Keratinocyte (primary cell): ENCODE measurements around the gene RFTN1. TPM values are rescaled to one million over a fixed set of nuclear protein-coding genes. Genes with fewer than 3 reads are reported as not detected.

ENCODE experiments used
- DNase-seq: peaks from one replicate; pipeline ENCODE4 v3.0.0-alpha.2; 2011; ENCODE audit warnings: low read depth, missing footprints, low spot score
- FAIRE-seq: peaks from 2 replicates; lab custom pipeline; 2011; peaks lifted over from hg19 to GRCh38; lab: Jason Lieb, UNC
- H2AFZ ChIP-seq: 2 replicates; pipeline ENCODE4 v1.6.0; 2012; ENCODE audit warnings: low read length, control low read depth, inconsistent platforms; ENCODE audit not compliant: control insufficient read depth
- H3K27ac ChIP-seq: 2 replicates; pipeline ENCODE4 v1.5.1; 2011; ENCODE audit warnings: low read length; ENCODE audit not compliant: control insufficient read depth, insufficient read depth
- H3K27me3 ChIP-seq: 3 replicates; pipeline ENCODE4 v1.6.0; 2011; ENCODE audit warnings: low read length; ENCODE audit not compliant: control insufficient read depth, insufficient read depth; ENCODE audit errors: extremely low read depth
- H3K36me3 ChIP-seq, 2 experiments: 2 replicates in 1 of 2; 3 replicates in 1 of 2; pipeline ENCODE4 v1.5.1; 2011; ENCODE audit warnings: low read length in 2 of 2, mild to moderate bottlenecking in 1 of 2; ENCODE audit not compliant: control insufficient read depth in 2 of 2, insufficient read depth in 2 of 2; ENCODE audit errors: extremely low read depth in 1 of 2
- H3K4me1 ChIP-seq: 3 replicates; pipeline ENCODE4 v1.5.1; 2011; ENCODE audit warnings: low read length; ENCODE audit not compliant: control insufficient read depth, insufficient read depth; ENCODE audit errors: extremely low read depth
- H3K4me2 ChIP-seq: 3 replicates; pipeline ENCODE4 v1.6.0; 2011; ENCODE audit warnings: low read depth, low read length; ENCODE audit not compliant: control insufficient read depth, insufficient read depth; ENCODE audit errors: extremely low read depth
- H3K4me3 ChIP-seq, 3 experiments: fragments of 200-600 bp in 1 of 3; sonication (generic) in 1 of 3; 2 replicates in 2 of 3; 3 replicates in 1 of 3; pipeline ENCODE4 v1.5.1; 2011 to 2016; ENCODE audit warnings: low read length in 3 of 3, mild to moderate bottlenecking in 3 of 3, control low read depth in 2 of 3, inconsistent platforms in 1 of 3, low read depth in 1 of 3, mixed read lengths in 1 of 3, mixed run types in 1 of 3, moderate library complexity in 1 of 3; ENCODE audit not compliant: control insufficient read depth in 2 of 3, insufficient read depth in 2 of 3; ENCODE audit errors: extremely low read depth in 1 of 3
- H3K79me2 ChIP-seq: 2 replicates; pipeline ENCODE4 v1.6.0; 2012; ENCODE audit warnings: low read length; ENCODE audit not compliant: control insufficient read depth, insufficient read depth
- H3K9ac ChIP-seq: 3 replicates; pipeline ENCODE4 v1.6.0; 2011; ENCODE audit warnings: low read length; ENCODE audit not compliant: control insufficient read depth, insufficient read depth; ENCODE audit errors: extremely low read depth
- H3K9me1 ChIP-seq: 3 replicates; pipeline ENCODE4 v1.6.0; 2011; ENCODE audit warnings: low read length; ENCODE audit not compliant: control insufficient read depth, insufficient read depth; ENCODE audit errors: extremely low read depth
- H3K9me3 ChIP-seq: 2 replicates; pipeline ENCODE4 v1.5.1; 2012; ENCODE audit warnings: low read depth, low read length; ENCODE audit not compliant: control insufficient read depth
- H4K20me1 ChIP-seq: 3 replicates; pipeline ENCODE4 v1.6.0; 2011; ENCODE audit warnings: low read length; ENCODE audit not compliant: control insufficient read depth, insufficient read depth; ENCODE audit errors: extremely low read depth
- CTCF ChIP-seq, 3 experiments: IDR thresholded peaks in 1 of 3; conservative IDR thresholded peaks in 1 of 3; optimal IDR thresholded peaks in 1 of 3; 2 replicates in 2 of 3; 3 replicates in 1 of 3; pipeline versions ENCODE3 to v1.5.1; 2011; ENCODE audit warnings: low read length in 3 of 3, mild to moderate bottlenecking in 3 of 3, moderate library complexity in 2 of 3, control low read depth in 1 of 3, inconsistent platforms in 1 of 3; ENCODE audit not compliant: insufficient read depth in 2 of 3; ENCODE audit errors: extremely low read depth in 1 of 3
- EZH2 ChIP-seq: IDR thresholded peaks from one replicate; pipeline ENCODE4 v1.6.1; 2012; ENCODE audit warnings: inconsistent platforms, mild to moderate bottlenecking, low read length, moderate library complexity
- dilution Hi-C: fragments of 300-500 bp; cut with MboI; formaldehyde crosslinking; loops from one replicate; pipeline ENCODE4 v1.7.0; 2020; ENCODE audit warnings: low sequenced_read_pairs; ENCODE audit not compliant: extremely low pct_ligation_motif_present
- polyA plus RNA-seq, 5 experiments: library from polyadenylated mRNA; depleted of rRNA in 3 of 5; stranded (reverse) in 3 of 5; stranded (forward) in 1 of 5; unstranded in 1 of 5; fragments of >200 nt; gene quantifications; 1 replicate in 1 of 5; 2 replicates in 3 of 5; 3 replicates in 1 of 5; pipeline versions ENCODE4 v1.2.1 to v1.2.3, GENCODE V29; 2011 to 2012; ENCODE audit warnings: missing spikeins in 2 of 5, low read depth in 1 of 5, low replicate concordance in 1 of 5

RFTN1 gene
- polyA plus RNA-seq, 1 donor (not counting 4 experiments of a cell fraction or from before 2014, with no cell fraction given) = 18.0 TPM

GRCh38 chr3:16299746-16300145 lies 213.8 kb downstream of the RFTN1 start:
- no peak overlapping the region for H3K27ac ChIP-seq
- dilution Hi-C loops = no loop called here
- H3K79me2 ChIP-seq = no peaks in the 10 kb centered on the region
- DNase-seq (no peak), FAIRE-seq (no peak)
- no peaks in the 10 kb centered on the region for H3K9me3 ChIP-seq
- H3K4me2 ChIP-seq = no peak overlapping the region
- H3K9ac ChIP-seq = no peak overlapping the region
- H3K27me3 ChIP-seq = no peaks in the 10 kb centered on the region
- H3K4me1 ChIP-seq = no peaks in the 10 kb centered on the region
- H3K4me3 ChIP-seq = no peak overlapping the region
- H3K9me1 ChIP-seq = no peaks in the 10 kb centered on the region
- no peaks in the 10 kb centered on the region for H4K20me1 ChIP-seq
- TF ChIP-seq CTCF (optimal IDR thresholded peaks at IDR 0.05 in 1 of 3, IDR thresholded peaks at IDR 0.05 in 1 of 3, conservative IDR thresholded peaks at IDR 0.05 in 1 of 3; ENCODE audit: extremely low read depth in 1 of 3, insufficient read depth in 2 of 3, low read length in 3 of 3) = no peak
- no peak for TF ChIP-seq EZH2
- no peak overlapping the region for H2AFZ ChIP-seq
- H3K36me3 ChIP-seq = peaks cover 11 to 24% of the 10 kb centered on the region in 2 experiments

- DNase-seq = no peak
- Histone ChIP-seq H3K27me3 (no peaks in the 10 kb centered on the region), H3K9ac (no peak overlapping the region), H4K20me1 (no peaks in the 10 kb centered on the region), H2AFZ (no peak overlapping the region), H3K36me3 (peaks cover 10 to 20% of the 10 kb centered on the region in 2 experiments), H3K79me2 (no peaks in the 10 kb centered on the region), H3K4me3 (no peak overlapping the region), H3K4me1 (no peaks in the 10 kb centered on the region), H3K27ac (no peak overlapping the region), H3K9me3 (no peaks in the 10 kb centered on the region), H3K9me1 (no peaks in the 10 kb centered on the region), H3K4me2 (no peak overlapping the region)
- FAIRE-seq = no peak
- dilution Hi-C loops = no loop called here
- TF ChIP-seq CTCF (optimal IDR thresholded peaks at IDR 0.05 in 1 of 3, IDR thresholded peaks at IDR 0.05 in 1 of 3, conservative IDR thresholded peaks at IDR 0.05 in 1 of 3; ENCODE audit: extremely low read depth in 1 of 3, insufficient read depth in 2 of 3, low read length in 3 of 3) = no peak
- TF ChIP-seq EZH2 = no peak
These were observed 214.6 kb downstream of the RFTN1 start for GRCh38 chr3:16298891-16299290.
